Fibroblast of villous mesenchyme (primary cell): ENCODE results near the gene KAT2B. TPM values are rescaled to one million over a fixed set of nuclear protein-coding genes. Genes with fewer than 3 reads are reported as not detected.

Experiments
- DNase-seq: peaks from one replicate; pipeline ENCODE4 v3.0.0-alpha.2; 2010; ENCODE audit warnings: low read depth
- H3K4me3 ChIP-seq: 2 replicates; pipeline ENCODE4 v1.5.1; 2011; ENCODE audit warnings: low read depth, mild to moderate bottlenecking, low read length
- total RNA-seq: library from RNA; depleted of rRNA; stranded (reverse); fragments of >200 nt; gene quantifications from 2 replicates; pipeline ENCODE4 v1.2.3, GENCODE V29; 2012
- TF ChIP-seq, protein P1 (sequence below): IDR thresholded peaks from 2 replicates; pipeline ENCODE4 v1.5.1; 2012; ENCODE audit warnings: low read depth, mild to moderate bottlenecking, low read length; ENCODE audit not compliant: insufficient read depth

KAT2B gene
- total RNA-seq, 1 donor, result 12.5 TPM

- no peak for DNase-seq
- TF ChIP-seq, protein P1, sequence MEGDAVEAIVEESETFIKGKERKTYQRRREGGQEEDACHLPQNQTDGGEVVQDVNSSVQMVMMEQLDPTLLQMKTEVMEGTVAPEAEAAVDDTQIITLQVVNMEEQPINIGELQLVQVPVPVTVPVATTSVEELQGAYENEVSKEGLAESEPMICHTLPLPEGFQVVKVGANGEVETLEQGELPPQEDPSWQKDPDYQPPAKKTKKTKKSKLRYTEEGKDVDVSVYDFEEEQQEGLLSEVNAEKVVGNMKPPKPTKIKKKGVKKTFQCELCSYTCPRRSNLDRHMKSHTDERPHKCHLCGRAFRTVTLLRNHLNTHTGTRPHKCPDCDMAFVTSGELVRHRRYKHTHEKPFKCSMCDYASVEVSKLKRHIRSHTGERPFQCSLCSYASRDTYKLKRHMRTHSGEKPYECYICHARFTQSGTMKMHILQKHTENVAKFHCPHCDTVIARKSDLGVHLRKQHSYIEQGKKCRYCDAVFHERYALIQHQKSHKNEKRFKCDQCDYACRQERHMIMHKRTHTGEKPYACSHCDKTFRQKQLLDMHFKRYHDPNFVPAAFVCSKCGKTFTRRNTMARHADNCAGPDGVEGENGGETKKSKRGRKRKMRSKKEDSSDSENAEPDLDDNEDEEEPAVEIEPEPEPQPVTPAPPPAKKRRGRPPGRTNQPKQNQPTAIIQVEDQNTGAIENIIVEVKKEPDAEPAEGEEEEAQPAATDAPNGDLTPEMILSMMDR, result no peak
- H3K4me3 ChIP-seq, result no peak overlapping the region
These were observed 97.4 kb downstream of the KAT2B start for GRCh38 chr3:20137647-20138046.

DNA sequence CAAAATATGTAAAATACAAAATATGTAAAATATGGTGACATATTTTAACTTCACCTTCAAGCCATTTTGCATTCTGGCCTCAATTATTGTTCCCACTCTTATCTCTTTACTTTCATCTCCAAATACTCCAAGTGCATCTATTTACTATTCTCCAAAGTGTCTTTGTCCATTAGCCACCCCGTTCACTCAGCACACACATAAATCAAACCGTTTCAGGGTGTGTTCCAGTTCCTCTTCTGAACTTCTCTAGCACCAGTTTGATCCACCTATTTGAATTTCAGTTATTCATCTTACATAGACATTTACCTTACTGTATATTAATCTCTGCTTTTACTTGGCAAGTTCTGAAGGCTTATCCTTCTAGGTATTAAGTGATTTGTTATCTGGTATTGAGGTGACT lies 100.6 kb downstream of the KAT2B start:
- DNase-seq, result no peak
- TF ChIP-seq, protein P1, result no peak
- H3K4me3 ChIP-seq, result no peak overlapping the region

DNA sequence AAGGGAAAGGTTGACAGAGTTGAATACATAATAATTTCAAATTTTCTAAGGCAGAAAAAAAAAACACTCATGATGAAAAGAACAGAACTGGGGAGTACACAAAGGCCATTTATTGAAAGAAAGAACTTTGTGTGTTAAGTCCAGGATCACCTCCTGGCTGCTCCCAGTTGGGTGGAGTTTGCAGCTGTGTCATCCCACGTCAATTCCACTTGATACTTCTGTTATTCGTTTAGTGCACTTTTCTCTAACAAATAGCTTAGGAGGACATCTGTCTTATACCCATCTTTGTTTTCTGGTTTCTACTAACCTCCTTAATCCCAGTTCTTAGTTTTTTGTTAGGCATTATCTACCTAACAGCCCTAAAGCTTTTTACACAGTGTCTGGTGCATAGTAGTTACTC lies 101.1 kb downstream of the KAT2B start:
- DNase-seq, result no peak
- no peak overlapping the region for H3K4me3 ChIP-seq
- TF ChIP-seq, protein P1, result no peak

DNA sequence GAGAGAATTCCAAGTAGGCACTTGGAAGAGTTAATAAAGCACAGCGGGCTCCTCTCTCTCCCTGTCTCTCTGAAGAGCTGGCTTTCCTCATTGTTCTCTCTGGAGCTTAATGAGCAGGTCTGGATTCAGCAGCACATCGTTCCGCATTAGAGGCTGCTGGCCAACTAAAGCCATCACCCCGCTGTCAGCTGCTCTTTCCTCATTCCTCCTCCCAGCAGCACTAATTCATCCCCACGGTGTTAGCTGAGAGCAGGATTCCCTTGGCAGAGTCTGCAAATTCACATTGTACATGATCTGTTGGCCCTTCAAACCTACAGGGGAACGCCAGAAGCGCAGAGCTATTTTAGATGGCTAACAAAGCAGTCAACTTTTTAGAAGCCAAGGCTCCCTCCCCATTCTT lies 101.6 kb downstream of the KAT2B start:
- TF ChIP-seq, protein P1, result no peak
- H3K4me3 ChIP-seq, result no peak overlapping the region
- DNase-seq, result peak; percentile 36

- TF ChIP-seq, protein P1, result no peak
- no peak overlapping the region for H3K4me3 ChIP-seq
- DNase-seq, result no peak
These were observed 102.3 kb downstream of the KAT2B start for GRCh38 chr3:20142517-20142916.

GRCh38 chr3:20143519-20143918 lies 103.3 kb downstream of the KAT2B start:
- no peak overlapping the region for H3K4me3 ChIP-seq
- TF ChIP-seq, protein P1, result no peak
- no peak for DNase-seq

- no peak overlapping the region for H3K4me3 ChIP-seq
- TF ChIP-seq, protein P1, result no peak
- no peak for DNase-seq
These were observed 105.6 kb downstream of the KAT2B start for GRCh38 chr3:20145874-20146273.
